GM19193 (cell line): ENCODE data around the gene NPEPL1.

ENCODE experiments used
- POLR2A ChIP-seq: IDR thresholded peaks from 4 replicates; pipeline ENCODE4 v1.6.1; 2011; ENCODE audit not compliant: insufficient read depth, insufficient read length; ENCODE audit errors: extremely low read depth

Gene NPEPL1

GRCh38 chr20:58718729-58719128 is 26.1 kb downstream of the NPEPL1 start:
- no peak for TF ChIP-seq POLR2A

- TF ChIP-seq POLR2A: no peak
Observed at GRCh38 chr20:58719258-58719657, 26.7 kb downstream of the NPEPL1 start.

- no peak for TF ChIP-seq POLR2A
Observed at GRCh38 chr20:58719971-58720371, 27.4 kb downstream of the NPEPL1 start.

GRCh38 chr20:58720890-58721289 is 28.3 kb downstream of the NPEPL1 start:
- no peak for TF ChIP-seq POLR2A

- no peak for TF ChIP-seq POLR2A
Observed at GRCh38 chr20:58721951-58722778, 29.6 kb downstream of the NPEPL1 start.

GRCh38 chr20:58722877-58723627 is 30.5 kb downstream of the NPEPL1 start:
- TF ChIP-seq POLR2A: no peak

- TF ChIP-seq POLR2A: no peak
Observed at GRCh38 chr20:58723628-58723984, 31.0 kb downstream of the NPEPL1 start.

GRCh38 chr20:58731192-58731591 is 38.6 kb downstream of the NPEPL1 start:
- TF ChIP-seq POLR2A: no peak

- no peak for TF ChIP-seq POLR2A
Observed at GRCh38 chr20:58737198-58737597, 44.6 kb downstream of the NPEPL1 start.

GRCh38 chr20:58740356-58741308 is 48.0 kb downstream of the NPEPL1 start:
- TF ChIP-seq POLR2A: no peak

GRCh38 chr20:58741384-58741783 is 48.8 kb downstream of the NPEPL1 start:
- TF ChIP-seq POLR2A: no peak

- TF ChIP-seq POLR2A: no peak
Observed at GRCh38 chr20:58742668-58743566, 50.3 kb downstream of the NPEPL1 start.

GRCh38 chr20:58743929-58744534 is 51.4 kb downstream of the NPEPL1 start:
- no peak for TF ChIP-seq POLR2A

- TF ChIP-seq POLR2A: no peak
Observed at GRCh38 chr20:58744836-58745235, 52.2 kb downstream of the NPEPL1 start.
